Mucosa of descending colon (tissue), 3 donors: Measurements from ENCODE around the gene ABT1. TPM values are rescaled to one million over a fixed set of nuclear protein-coding genes. Genes with fewer than 3 reads are reported as not detected.

Experiments used
- ATAC-seq: fragments of 200-7000 bp; cut with Tn5 transposase; one replicate; pipeline ENCODE4 v1.9.1; 2020; ENCODE audit warnings: mild to moderate bottlenecking, moderate library complexity
- DNase-seq, 3 donors: peaks; one replicate each; pipeline ENCODE4 v3.0.0-alpha.2; 2020
- H3K36me3 ChIP-seq: fragments of 200-600 bp; one replicate; pipeline ENCODE4 v1.8.0; 2021; ENCODE audit warnings: low read depth, mild to moderate bottlenecking
- H3K4me1 ChIP-seq: fragments of 200-600 bp; one replicate; pipeline ENCODE4 v1.8.0; 2021; ENCODE audit warnings: low read depth, mild to moderate bottlenecking
- H3K4me3 ChIP-seq: fragments of 200-600 bp; one replicate; pipeline ENCODE4 v1.8.0; 2021; ENCODE audit warnings: mild to moderate bottlenecking
- H3K9me3 ChIP-seq: fragments of 200-600 bp; one replicate; pipeline ENCODE4 v1.8.0; 2021; ENCODE audit warnings: mild to moderate bottlenecking
- CTCF ChIP-seq: fragments of 200-600 bp; IDR thresholded peaks from one replicate; pipeline ENCODE4 v1.8.0; 2022; ENCODE audit warnings: antibody characterized with exemption, mild to moderate bottlenecking
- intact Hi-C, 2 donors: fragments of 100-400 bp; cut with DNase I in 1 of 2; cut with micrococcal nuclease in 1 of 2; formaldehyde crosslinking; loops; one replicate each; pipeline versions ENCODE4 v1.11.0 to v1.11.1; 2022; cut with DNase I, micrococcal nuclease
- total RNA-seq, 3 donors: library from RNA; stranded (reverse); fragmentation: NEBNext Ultra II Directional in 2 of 3; extraction: Animal tissue kit (Norgen Biotek cat#: 25700) in 2 of 3; gene quantifications; one replicate each; pipeline versions ENCODE4 v1.2.1 to v1.2.4, GENCODE V29; 2021 to 2023
- donor health status: DM: no; HTN: no; CAD: no; lungs with moderate emphysema.
- donor health status: DM: no; HTN: no; CAD: no.
- donor health status: DM: no; HTN: yes; CAD: no.

The ABT1 gene
- total RNA-seq, 3 donors from 2014 or later, result 13.1 to 17.3 (median 13.6) TPM

GRCh38 chr6:26602262-26602661 is 5.5 kb downstream of the ABT1 start:
- intact Hi-C loops, result no loop called here
- no peak for ATAC-seq
- TF ChIP-seq CTCF, result no peak
- Histone ChIP-seq H3K9me3 (no peaks in the 10 kb centered on the region), H3K36me3 (no peaks in the 10 kb centered on the region), H3K4me1 (peaks cover 5% of the 10 kb centered on the region), H3K4me3 (no peak overlapping the region)
- DNase-seq, result no peak

DNA sequence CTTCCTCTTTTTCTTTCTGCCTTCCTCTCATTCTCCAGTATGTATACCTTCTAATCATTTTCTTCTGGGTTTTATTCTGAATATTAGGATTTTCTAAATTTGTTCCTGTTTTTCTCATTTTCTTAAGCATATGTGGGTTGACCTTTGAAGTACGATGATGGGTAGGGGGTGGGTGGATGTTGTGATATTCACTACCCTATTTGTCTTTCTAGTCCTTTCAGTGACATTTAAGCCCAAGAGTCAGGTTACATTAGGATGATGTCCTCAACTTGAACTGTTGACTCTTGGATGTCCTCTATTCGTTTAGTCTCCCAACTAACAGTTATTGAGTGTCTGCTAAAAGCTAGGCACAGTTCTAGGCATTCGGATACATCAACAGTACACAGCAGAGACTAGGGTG is 7.3 kb downstream of the ABT1 start:
- intact Hi-C loops, result no loop called here
- no peaks in the 10 kb centered on the region for H3K9me3 ChIP-seq
- H3K4me1 ChIP-seq, result no peaks in the 10 kb centered on the region
- no peak overlapping the region for H3K4me3 ChIP-seq
- TF ChIP-seq CTCF, result no peak
- ATAC-seq, result no peak
- DNase-seq, result no peak
- H3K36me3 ChIP-seq, result no peaks in the 10 kb centered on the region

DNA sequence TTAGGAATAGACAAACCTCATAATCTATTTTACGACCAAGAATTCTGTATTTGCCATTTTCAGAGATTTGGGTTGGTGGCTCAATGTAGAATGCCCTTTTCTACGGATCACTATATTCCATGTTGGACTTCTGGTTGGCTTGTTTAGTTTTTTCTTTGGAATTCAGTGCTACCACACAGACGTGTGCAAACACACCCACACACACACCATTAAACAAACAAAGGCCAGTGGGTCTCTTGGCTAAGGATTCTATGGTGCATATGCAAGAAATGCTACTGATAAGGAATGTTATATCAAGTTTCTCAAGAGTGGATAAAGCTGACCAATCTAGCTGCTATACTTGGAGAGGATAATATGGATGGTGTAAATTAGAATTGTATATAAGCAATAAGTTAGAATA is 8.0 kb downstream of the ABT1 start:
- ATAC-seq (no peak), DNase-seq (no peak)
- H3K36me3 ChIP-seq, result no peaks in the 10 kb centered on the region
- no peaks in the 10 kb centered on the region for H3K9me3 ChIP-seq
- no peak for TF ChIP-seq CTCF
- no peaks in the 10 kb centered on the region for H3K4me1 ChIP-seq
- intact Hi-C loops, result no loop called here
- H3K4me3 ChIP-seq, result no peak overlapping the region

GRCh38 chr6:26607434-26608230 is 10.9 kb downstream of the ABT1 start:
- DNase-seq, result peak in 1 of 3 donors; percentile 77
- Histone ChIP-seq H3K9me3 (no peaks in the 10 kb centered on the region), H3K4me3 (no peak overlapping the region), H3K36me3 (no peaks in the 10 kb centered on the region), H3K4me1 (no peaks in the 10 kb centered on the region)
- intact Hi-C loops, result loop anchor here in 1 of 2 donors (2.0 kb wide), 1 partner anchor 471 kb away; no protein-coding TSS in a partner anchor
- TF ChIP-seq CTCF, result peak; percentile 35
- peak; percentile 92 for ATAC-seq

GRCh38 chr6:26609463-26609862 is 12.7 kb downstream of the ABT1 start:
- no peaks in the 10 kb centered on the region for H3K36me3 ChIP-seq
- no peak overlapping the region for H3K4me3 ChIP-seq
- no peak for DNase-seq
- H3K9me3 ChIP-seq, result no peaks in the 10 kb centered on the region
- no peak for ATAC-seq
- peaks cover 8% of the 10 kb centered on the region for H3K4me1 ChIP-seq
- no peak for TF ChIP-seq CTCF
- intact Hi-C loops, result no loop called here
